Measurements from ENCODE around the gene RENBP.

DNA sequence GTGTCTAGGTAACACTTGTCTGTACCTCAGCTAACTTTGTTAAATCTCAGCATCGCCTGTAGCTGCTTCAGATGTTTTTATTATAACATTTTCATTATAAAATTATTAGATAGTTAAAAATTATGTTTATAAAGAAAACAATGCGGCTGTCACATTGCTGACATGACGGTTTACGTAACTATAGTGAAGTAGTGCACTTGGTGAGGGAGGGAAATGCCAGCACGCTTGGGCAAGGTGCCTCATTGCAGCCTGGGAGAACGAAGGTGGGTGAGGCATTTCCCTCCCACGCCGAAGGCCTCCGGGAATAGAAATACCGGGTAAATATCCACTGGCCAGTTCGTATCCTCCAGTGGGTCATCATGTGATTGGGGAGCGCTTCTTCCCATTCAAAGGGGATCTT lies 44.0 kb upstream of the RENBP start:
- TF ChIP-seq, protein P1, sequence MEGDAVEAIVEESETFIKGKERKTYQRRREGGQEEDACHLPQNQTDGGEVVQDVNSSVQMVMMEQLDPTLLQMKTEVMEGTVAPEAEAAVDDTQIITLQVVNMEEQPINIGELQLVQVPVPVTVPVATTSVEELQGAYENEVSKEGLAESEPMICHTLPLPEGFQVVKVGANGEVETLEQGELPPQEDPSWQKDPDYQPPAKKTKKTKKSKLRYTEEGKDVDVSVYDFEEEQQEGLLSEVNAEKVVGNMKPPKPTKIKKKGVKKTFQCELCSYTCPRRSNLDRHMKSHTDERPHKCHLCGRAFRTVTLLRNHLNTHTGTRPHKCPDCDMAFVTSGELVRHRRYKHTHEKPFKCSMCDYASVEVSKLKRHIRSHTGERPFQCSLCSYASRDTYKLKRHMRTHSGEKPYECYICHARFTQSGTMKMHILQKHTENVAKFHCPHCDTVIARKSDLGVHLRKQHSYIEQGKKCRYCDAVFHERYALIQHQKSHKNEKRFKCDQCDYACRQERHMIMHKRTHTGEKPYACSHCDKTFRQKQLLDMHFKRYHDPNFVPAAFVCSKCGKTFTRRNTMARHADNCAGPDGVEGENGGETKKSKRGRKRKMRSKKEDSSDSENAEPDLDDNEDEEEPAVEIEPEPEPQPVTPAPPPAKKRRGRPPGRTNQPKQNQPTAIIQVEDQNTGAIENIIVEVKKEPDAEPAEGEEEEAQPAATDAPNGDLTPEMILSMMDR (IDR thresholded peaks at IDR 0.05): no peak
- TF ChIP-seq POLR2A (IDR thresholded peaks at IDR 0.05): no peak

Measured in body of pancreas (tissue), 4 donors.